GM12891 (cell line): ENCODE data around the gene EPHA8.

ENCODE experiments used
- DNase-seq: peaks from one replicate; pipeline ENCODE4 v3.0.0; 2011; ENCODE audit warnings: low spot score; ENCODE audit not compliant: insufficient read length
- FAIRE-seq: peaks from 2 replicates; lab custom pipeline; 2011; peaks lifted over from hg19 to GRCh38; lab: Jason Lieb, UNC
- PAX5 ChIP-seq: IDR thresholded peaks from 2 replicates; pipeline ENCODE4 v1.6.1; 2011; ENCODE audit warnings: low read length, moderate library complexity, mild to moderate bottlenecking; ENCODE audit not compliant: insufficient read depth, severe bottlenecking
- POLR2A ChIP-seq: IDR thresholded peaks from 2 replicates; pipeline ENCODE4 v1.6.1; 2011; ENCODE audit warnings: low read depth, low read length, control low read depth
- POLR2AphosphoS5 ChIP-seq: IDR thresholded peaks from 2 replicates; pipeline ENCODE4 v1.6.1; 2011; ENCODE audit warnings: low read depth, low read length, control low read depth
- POU2F2 ChIP-seq: IDR thresholded peaks from 2 replicates; pipeline ENCODE4 v1.6.1; 2011; ENCODE audit warnings: low read depth, mild to moderate bottlenecking, control low read depth, low read length, moderate library complexity
- SPI1 ChIP-seq: IDR thresholded peaks from 2 replicates; pipeline ENCODE4 v1.6.1; 2011; ENCODE audit warnings: low read depth, low read length, control low read depth
- TAF1 ChIP-seq: IDR thresholded peaks from 2 replicates; pipeline ENCODE4 v1.6.1; 2011; ENCODE audit warnings: low read depth, low read length, control low read depth

Gene EPHA8

DNA sequence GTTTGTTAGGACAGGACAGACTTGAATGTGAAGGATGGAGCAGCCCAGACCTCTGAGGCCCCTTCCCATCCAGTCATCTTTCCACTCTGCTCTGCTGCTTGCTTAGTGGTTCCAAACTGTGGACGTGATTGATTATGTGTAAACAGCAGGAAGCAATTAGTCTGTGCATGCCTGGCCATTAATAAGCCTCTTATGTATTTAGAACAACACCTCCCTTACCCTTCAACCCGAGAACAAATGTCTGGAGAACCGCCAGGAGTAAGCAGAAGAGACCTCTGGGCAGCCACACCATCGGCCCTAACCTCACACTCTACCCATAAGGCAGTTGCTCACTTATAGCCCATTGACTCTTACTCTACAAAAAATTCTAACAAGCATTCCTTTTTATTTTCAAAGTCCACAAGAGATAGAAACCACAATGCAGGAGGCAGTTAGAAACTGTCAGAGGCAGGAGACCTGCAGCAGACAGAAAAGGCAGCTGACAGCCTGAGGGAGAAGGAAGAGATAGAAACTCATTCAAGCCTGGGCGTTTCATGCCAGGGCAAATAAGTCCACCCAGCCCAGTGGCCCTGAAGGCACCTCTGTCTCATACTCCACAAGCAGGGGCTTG is 5.8 kb upstream of the EPHA8 start:
- no peak for FAIRE-seq
- no peak for DNase-seq
- TF ChIP-seq TAF1 (no peak), POLR2AphosphoS5 (no peak), POLR2A (no peak), PAX5 (no peak), POU2F2 (no peak), SPI1 (no peak)

DNA sequence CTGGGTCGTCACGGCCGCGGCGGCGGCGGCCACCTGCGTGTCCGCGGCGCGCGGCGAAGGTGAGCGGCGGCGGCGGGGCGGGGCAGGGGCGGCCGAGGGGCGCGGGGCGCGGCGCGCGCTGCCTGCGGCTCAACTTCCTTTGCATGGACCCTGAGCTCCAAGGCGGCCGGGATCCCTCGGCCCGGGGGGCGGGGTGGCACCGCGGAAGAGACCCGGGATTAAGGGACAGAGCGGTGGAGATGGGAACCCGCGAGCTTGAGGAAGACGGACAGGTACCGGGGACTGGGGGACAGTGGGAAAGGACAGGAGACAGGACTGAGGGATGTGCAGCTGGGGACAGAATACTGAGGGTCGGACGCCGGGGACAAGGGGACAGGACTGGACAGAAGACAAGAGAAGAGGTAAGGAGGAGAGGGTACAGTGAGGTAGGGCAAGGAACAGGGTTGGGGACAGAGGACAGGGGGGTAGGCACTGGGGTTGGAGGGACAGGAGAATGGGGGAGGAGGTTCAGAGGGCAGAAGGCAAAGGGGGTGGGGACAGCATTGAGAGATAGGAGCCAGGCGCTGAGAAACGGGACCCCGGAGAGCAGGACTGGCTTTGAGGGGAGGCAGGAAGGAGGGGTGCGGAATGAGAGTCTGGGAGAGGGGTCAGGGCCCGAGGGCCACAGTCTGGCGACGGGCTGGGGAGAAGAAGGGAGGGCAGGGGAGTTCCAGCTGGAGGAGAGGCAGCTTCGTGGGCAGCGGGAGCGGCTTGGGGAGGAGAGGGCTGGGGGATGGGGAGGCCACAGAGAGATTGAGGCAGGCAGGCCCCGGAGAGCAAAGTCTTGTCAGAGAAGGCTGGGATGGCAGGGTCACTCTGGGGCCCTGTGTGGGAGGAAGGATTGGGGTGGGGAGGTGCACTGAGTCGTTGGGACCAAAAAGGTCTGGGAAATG is 648 bp downstream of the EPHA8 start:
- no peak for DNase-seq
- FAIRE-seq, result no peak
- TF ChIP-seq POU2F2, result no peak
- no peak for TF ChIP-seq SPI1
- TF ChIP-seq POLR2A, result no peak
- no peak for TF ChIP-seq POLR2AphosphoS5
- no peak for TF ChIP-seq PAX5
- no peak for TF ChIP-seq TAF1

DNA sequence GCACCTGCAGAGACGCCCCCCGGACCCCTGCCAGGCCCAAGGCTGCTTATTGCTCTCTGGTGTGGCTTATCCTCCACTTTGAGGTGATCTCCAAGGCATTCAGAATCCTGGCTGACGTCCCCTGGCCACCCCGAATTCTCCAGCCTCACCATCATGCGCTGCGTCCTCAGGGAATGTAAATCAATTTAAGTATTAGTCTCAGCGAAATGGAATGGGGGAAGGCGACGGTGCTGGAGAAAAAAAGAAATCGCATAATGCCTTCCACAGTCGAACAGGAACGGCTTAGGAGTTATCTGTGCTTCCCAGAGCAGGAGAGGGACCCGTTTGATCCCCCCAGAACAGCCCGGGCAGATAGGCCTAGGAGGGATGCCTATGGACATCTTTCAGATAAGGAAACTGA is 2.9 kb downstream of the EPHA8 start:
- FAIRE-seq, result no peak
- TF ChIP-seq TAF1 (no peak), POLR2AphosphoS5 (no peak), POLR2A (no peak), POU2F2 (no peak), SPI1 (no peak), PAX5 (no peak)
- DNase-seq, result no peak

DNA sequence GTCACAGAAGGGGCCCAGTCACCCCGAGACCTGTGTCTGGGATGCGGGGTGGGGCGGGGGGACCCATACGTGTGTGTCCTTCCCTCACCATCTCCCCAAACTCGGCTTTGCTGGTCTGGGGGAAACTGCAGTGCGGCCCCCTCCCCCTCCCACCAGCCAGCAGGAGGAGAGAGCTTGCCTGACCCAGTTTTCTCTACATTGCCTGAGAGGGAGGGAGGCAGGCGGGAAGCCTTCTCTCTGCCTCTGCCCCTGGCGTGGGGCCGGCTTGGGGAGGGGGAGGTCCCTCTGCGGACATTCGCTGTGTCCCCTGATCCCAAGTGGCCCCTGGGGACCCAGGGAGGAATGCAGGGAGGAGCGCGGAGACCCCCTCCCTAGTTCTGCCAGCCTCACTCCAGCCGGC is 3.9 kb downstream of the EPHA8 start:
- TF ChIP-seq POLR2AphosphoS5 (no peak), POU2F2 (no peak), PAX5 (no peak), SPI1 (no peak), TAF1 (no peak), POLR2A (no peak)
- DNase-seq (no peak), FAIRE-seq (no peak)

- TF ChIP-seq PAX5, result no peak
- no peak for TF ChIP-seq POLR2A
- no peak for TF ChIP-seq POU2F2
- no peak for TF ChIP-seq TAF1
- TF ChIP-seq SPI1, result no peak
- TF ChIP-seq POLR2AphosphoS5, result no peak
- no peak for FAIRE-seq
- no peak for DNase-seq
Measured at GRCh38 chr1:22567994-22568393, 4.7 kb downstream of the EPHA8 start.

GRCh38 chr1:22569269-22569668 is 6.0 kb downstream of the EPHA8 start:
- FAIRE-seq (no peak), DNase-seq (no peak)
- TF ChIP-seq POLR2A (no peak), POLR2AphosphoS5 (no peak), TAF1 (no peak), PAX5 (no peak), POU2F2 (no peak), SPI1 (no peak)

- no peak for DNase-seq
- TF ChIP-seq SPI1 (no peak), POU2F2 (no peak), POLR2A (no peak), PAX5 (no peak), TAF1 (no peak)
- no peak for FAIRE-seq
Measured at GRCh38 chr1:22570140-22570909, 7.0 kb downstream of the EPHA8 start.

DNA sequence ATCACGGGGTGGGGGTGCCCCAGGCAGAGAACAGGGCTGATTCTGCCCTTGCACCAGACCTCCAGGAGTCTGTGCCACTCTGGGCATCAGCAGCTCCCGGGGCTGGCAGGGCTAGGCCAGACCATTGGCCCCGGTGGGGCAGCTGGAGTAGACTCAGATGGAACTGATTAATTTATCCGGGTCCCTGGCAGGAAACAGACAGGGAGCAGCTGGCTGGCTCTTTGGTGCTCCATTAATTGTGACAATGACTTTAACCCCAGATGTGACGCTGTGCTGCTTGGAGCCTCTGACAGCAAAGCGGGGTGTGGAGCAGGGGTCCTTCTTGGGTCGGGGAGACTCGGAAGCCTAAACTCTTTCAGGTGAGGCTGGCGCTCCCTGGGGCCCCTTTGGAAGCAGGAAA is 9.5 kb downstream of the EPHA8 start:
- no peak for TF ChIP-seq POLR2AphosphoS5
- TF ChIP-seq POU2F2, result no peak
- no peak for TF ChIP-seq TAF1
- TF ChIP-seq POLR2A, result no peak
- no peak for TF ChIP-seq PAX5
- no peak for TF ChIP-seq SPI1
- no peak for DNase-seq
- no peak for FAIRE-seq

GRCh38 chr1:22573237-22573636 is 9.9 kb downstream of the EPHA8 start:
- DNase-seq, result no peak
- no peak for FAIRE-seq
- no peak for TF ChIP-seq TAF1
- TF ChIP-seq POU2F2, result no peak
- TF ChIP-seq PAX5, result no peak
- no peak for TF ChIP-seq POLR2AphosphoS5
- no peak for TF ChIP-seq POLR2A
- no peak for TF ChIP-seq SPI1
